Breast epithelium (tissue), 3 donors: ENCODE results near the gene NFIB.

Experiments
- POLR2AphosphoS5 ChIP-seq, 3 donors: sonication (generic); formaldehyde crosslinking; IDR thresholded peaks; one replicate each; pipeline ENCODE4 v1.6.1; 2017; ENCODE audit warnings: antibody characterized with exemption in 3 of 3
- TF ChIP-seq, protein P1 (sequence below), 3 donors: fragments of 450-650 bp; IDR thresholded peaks; one replicate each; pipeline ENCODE4 v1.5.1; 2016 to 2017; ENCODE audit warnings: antibody characterized with exemption in 3 of 3, mild to moderate bottlenecking in 3 of 3, moderate library complexity in 3 of 3

DNA sequence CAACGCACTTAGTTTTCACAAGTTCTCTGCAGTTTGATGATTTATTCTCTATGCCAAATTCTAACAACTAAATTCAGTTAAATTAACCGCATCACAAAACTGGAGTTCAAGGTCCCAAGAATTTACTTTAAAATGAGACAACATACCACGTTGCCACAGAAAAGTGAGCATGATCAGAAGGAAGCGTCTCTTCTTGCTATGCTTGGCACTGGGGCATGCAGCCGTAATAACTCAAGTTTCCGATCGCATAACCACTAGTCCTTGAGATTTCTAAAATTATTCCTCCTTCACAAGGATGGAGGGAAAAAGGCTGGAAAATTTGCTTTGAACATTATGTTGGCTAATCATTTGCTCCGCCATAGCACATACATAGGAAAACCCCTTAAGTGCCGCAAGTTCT, 13.9 kb downstream of the NFIB start:
- TF ChIP-seq, protein P1, sequence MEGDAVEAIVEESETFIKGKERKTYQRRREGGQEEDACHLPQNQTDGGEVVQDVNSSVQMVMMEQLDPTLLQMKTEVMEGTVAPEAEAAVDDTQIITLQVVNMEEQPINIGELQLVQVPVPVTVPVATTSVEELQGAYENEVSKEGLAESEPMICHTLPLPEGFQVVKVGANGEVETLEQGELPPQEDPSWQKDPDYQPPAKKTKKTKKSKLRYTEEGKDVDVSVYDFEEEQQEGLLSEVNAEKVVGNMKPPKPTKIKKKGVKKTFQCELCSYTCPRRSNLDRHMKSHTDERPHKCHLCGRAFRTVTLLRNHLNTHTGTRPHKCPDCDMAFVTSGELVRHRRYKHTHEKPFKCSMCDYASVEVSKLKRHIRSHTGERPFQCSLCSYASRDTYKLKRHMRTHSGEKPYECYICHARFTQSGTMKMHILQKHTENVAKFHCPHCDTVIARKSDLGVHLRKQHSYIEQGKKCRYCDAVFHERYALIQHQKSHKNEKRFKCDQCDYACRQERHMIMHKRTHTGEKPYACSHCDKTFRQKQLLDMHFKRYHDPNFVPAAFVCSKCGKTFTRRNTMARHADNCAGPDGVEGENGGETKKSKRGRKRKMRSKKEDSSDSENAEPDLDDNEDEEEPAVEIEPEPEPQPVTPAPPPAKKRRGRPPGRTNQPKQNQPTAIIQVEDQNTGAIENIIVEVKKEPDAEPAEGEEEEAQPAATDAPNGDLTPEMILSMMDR (IDR thresholded peaks at IDR 0.05): no peak
- no peak for TF ChIP-seq POLR2AphosphoS5 (IDR thresholded peaks at IDR 0.05)
